Panc1 (cell line): ENCODE data around the gene CNTF. TPM values are rescaled to one million over a fixed set of nuclear protein-coding genes. Genes with fewer than 3 reads are reported as not detected.
A peak's percentile ranks its signal among the peaks of the same experiment; 100 is the strongest.

Source experiments
- ATAC-seq: fragments of 200-7000 bp; cut with Tn5 transposase; 2 replicates; pipeline ENCODE4 v1.9.1; 2020; ENCODE audit warnings: mild to moderate bottlenecking, moderate library complexity
- BruUV-seq: library from RNA; stranded (reverse); fragments of 400-500 nt; replicated peaks from 2 replicates; lab custom pipeline; 2021; lab: Mats Ljungman, UMichigan
- CTCF ChIA-PET: fragments of 300-600 bp; sonication (Branson Sonifier 250); formaldehyde crosslinking; loops from one replicate; lab custom pipeline; 2022; ENCODE audit warnings: antibody characterized with exemption; lab: Charles Lee
- POLR2A ChIA-PET: fragments of 300-600 bp; sonication (Branson Sonifier 250); formaldehyde crosslinking; loops from one replicate; lab custom pipeline; 2022; ENCODE audit warnings: antibody characterized with exemption; lab: Charles Lee
- DNase-seq: peaks from one replicate; pipeline ENCODE4 v3.0.0-alpha.2; 2010; ENCODE audit warnings: low read depth, low spot score
- H3K27ac ChIP-seq: 2 replicates; pipeline ENCODE4 v1.5.1; 2011; ENCODE audit warnings: mild to moderate bottlenecking, low read length, inconsistent platforms
- H3K27me3 ChIP-seq: fragments of 200-500 bp; sonication (Bioruptor generic); 2 replicates; pipeline ENCODE4 v1.6.0; 2014; ENCODE audit warnings: low read length, inconsistent platforms; ENCODE audit not compliant: control insufficient read depth, insufficient read depth
- H3K36me3 ChIP-seq: fragments of 200-500 bp; sonication (Bioruptor generic); 2 replicates; pipeline ENCODE4 v1.5.1; 2014; ENCODE audit warnings: inconsistent platforms, mild to moderate bottlenecking, low read length, moderate library complexity; ENCODE audit not compliant: control insufficient read depth, insufficient read depth
- H3K4me1 ChIP-seq: 2 replicates; pipeline ENCODE4 v1.5.1; 2011; ENCODE audit warnings: inconsistent platforms, mild to moderate bottlenecking, low read length, moderate library complexity; ENCODE audit not compliant: control insufficient read depth, insufficient read depth
- H3K4me3 ChIP-seq, 2 experiments: 2 replicates each; pipeline ENCODE4 v1.5.1; 2011 to 2012; ENCODE audit warnings: low read depth in 2 of 2, low read length in 2 of 2, mild to moderate bottlenecking in 2 of 2, inconsistent platforms in 1 of 2, moderate library complexity in 1 of 2
- H3K9me3 ChIP-seq: fragments of 200-500 bp; sonication (Bioruptor generic); 2 replicates; pipeline ENCODE4 v1.5.1; 2014; ENCODE audit warnings: low read depth, mild to moderate bottlenecking, inconsistent platforms, low read length, moderate library complexity; ENCODE audit not compliant: control insufficient read depth, insufficient read depth
- CTCF ChIP-seq: fragments of 450-650 bp; IDR thresholded peaks from 2 replicates; pipeline ENCODE4 v1.5.1; 2017; ENCODE audit warnings: mild to moderate bottlenecking
- POLR2AphosphoS5 ChIP-seq: IDR thresholded peaks from 2 replicates; pipeline ENCODE4 v1.6.1; 2012; ENCODE audit warnings: mild to moderate bottlenecking, low read depth, low read length, moderate library complexity
- SIN3A ChIP-seq: IDR thresholded peaks from 2 replicates; pipeline ENCODE4 v1.6.1; 2012; ENCODE audit warnings: low read depth, mild to moderate bottlenecking, low read length, moderate library complexity, borderline replicate concordance; ENCODE audit not compliant: insufficient read depth
- TCF7L2 ChIP-seq: IDR thresholded peaks from 2 replicates; pipeline ENCODE4 v1.6.1; 2011; ENCODE audit warnings: mild to moderate bottlenecking, low read depth, low read length, inconsistent platforms
- in situ Hi-C: cut with HindIII; loops from 2 replicates; pipeline ENCODE4 v1.10.0; 2016; ENCODE audit warnings: low sequenced_read_pairs, low pct_unique_long_range_greater_than_20kb
- intact Hi-C: fragments of 100-400 bp; cut with micrococcal nuclease; formaldehyde crosslinking; loops from one replicate; pipeline ENCODE4 v1.10.0; 2022; ENCODE audit not compliant: unreplicated experiment
- total RNA-seq: library from RNA; stranded (reverse); gene quantifications from one replicate; pipeline ENCODE4 v1.2.1, GENCODE V29; 2021; ENCODE audit not compliant: unreplicated experiment
- TF ChIP-seq, protein P1 (sequence below), 2 experiments: IDR thresholded peaks; 2 replicates each; pipeline ENCODE4 v1.6.1; 2011 to 2012; ENCODE audit warnings: low read depth in 2 of 2, control low read depth in 1 of 2, low read length in 1 of 2, mild to moderate bottlenecking in 1 of 2, moderate library complexity in 1 of 2; ENCODE audit not compliant: insufficient read depth in 1 of 2

CNTF gene
- total RNA-seq, 1 experiment from 2014 or later, result 3.0 TPM

DNA sequence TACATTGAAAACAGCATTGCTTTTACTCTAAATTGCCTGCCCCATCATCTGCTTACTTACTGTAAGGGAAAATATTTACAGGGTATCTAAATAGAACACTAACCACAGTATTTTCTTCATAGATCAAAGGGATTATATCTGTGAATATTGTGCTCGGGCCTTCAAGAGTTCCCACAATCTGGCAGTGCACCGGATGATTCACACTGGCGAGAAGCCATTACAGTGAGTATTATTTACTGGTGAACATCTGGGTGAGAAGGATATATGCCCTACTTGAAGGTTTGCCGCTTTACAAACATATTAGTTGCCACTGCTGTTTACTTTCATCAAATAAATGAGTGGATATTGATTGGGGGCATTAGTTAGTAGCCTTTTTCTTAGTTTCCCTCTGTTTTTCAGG, 5.9 kb upstream of the CNTF start:
- ChIA-PET CTCF (no interaction called here), POLR2A (no interaction called here)
- no peak overlapping the region for H3K4me3 ChIP-seq
- BruUV-seq, result no TSS peak
- H3K27me3 ChIP-seq, result no peaks in the 10 kb centered on the region
- no peak; the same call in 1 of the 2 replicates for ATAC-seq
- H3K9me3 ChIP-seq, result no peaks in the 10 kb centered on the region
- no peak overlapping the region for H3K27ac ChIP-seq
- TF ChIP-seq POLR2AphosphoS5 (no peak), TCF7L2 (no peak), CTCF (no peak), SIN3A (no peak)
- TF ChIP-seq, protein P1, sequence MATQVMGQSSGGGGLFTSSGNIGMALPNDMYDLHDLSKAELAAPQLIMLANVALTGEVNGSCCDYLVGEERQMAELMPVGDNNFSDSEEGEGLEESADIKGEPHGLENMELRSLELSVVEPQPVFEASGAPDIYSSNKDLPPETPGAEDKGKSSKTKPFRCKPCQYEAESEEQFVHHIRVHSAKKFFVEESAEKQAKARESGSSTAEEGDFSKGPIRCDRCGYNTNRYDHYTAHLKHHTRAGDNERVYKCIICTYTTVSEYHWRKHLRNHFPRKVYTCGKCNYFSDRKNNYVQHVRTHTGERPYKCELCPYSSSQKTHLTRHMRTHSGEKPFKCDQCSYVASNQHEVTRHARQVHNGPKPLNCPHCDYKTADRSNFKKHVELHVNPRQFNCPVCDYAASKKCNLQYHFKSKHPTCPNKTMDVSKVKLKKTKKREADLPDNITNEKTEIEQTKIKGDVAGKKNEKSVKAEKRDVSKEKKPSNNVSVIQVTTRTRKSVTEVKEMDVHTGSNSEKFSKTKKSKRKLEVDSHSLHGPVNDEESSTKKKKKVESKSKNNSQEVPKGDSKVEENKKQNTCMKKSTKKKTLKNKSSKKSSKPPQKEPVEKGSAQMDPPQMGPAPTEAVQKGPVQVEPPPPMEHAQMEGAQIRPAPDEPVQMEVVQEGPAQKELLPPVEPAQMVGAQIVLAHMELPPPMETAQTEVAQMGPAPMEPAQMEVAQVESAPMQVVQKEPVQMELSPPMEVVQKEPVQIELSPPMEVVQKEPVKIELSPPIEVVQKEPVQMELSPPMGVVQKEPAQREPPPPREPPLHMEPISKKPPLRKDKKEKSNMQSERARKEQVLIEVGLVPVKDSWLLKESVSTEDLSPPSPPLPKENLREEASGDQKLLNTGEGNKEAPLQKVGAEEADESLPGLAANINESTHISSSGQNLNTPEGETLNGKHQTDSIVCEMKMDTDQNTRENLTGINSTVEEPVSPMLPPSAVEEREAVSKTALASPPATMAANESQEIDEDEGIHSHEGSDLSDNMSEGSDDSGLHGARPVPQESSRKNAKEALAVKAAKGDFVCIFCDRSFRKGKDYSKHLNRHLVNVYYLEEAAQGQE (IDR thresholded peaks at IDR 0.05; ENCODE audit: insufficient read depth in 1 of 2, low read depth in 2 of 2, low read length in 1 of 2), result no peak
- intact Hi-C loops (no loop called here), in situ Hi-C loops (no loop called here)
- no peaks in the 10 kb centered on the region for H3K4me1 ChIP-seq
- H3K36me3 ChIP-seq, result peaks cover 81% of the 10 kb centered on the region
- no peak for DNase-seq

- H3K27me3 ChIP-seq, result no peaks in the 10 kb centered on the region
- no peak overlapping the region for H3K4me3 ChIP-seq
- ATAC-seq (no peak), DNase-seq (no peak)
- intact Hi-C loops (no loop called here), in situ Hi-C loops (no loop called here)
- ChIA-PET CTCF (no interaction called here), POLR2A (no interaction called here)
- no peaks in the 10 kb centered on the region for H3K4me1 ChIP-seq
- BruUV-seq, result no TSS peak
- H3K36me3 ChIP-seq, result peaks cover 78% of the 10 kb centered on the region
- no peaks in the 10 kb centered on the region for H3K9me3 ChIP-seq
- TF ChIP-seq, protein P1 (IDR thresholded peaks at IDR 0.05; ENCODE audit: insufficient read depth in 1 of 2, low read depth in 2 of 2, low read length in 1 of 2), result no peak
- TF ChIP-seq CTCF (peak; percentile 17; the same call in 1 of the 2 replicates), TCF7L2 (no peak)
- H3K27ac ChIP-seq, result no peak overlapping the region
Observed at GRCh38 chr11:58617976-58618557, 4.4 kb upstream of the CNTF start.
